ES-I3 (cell line): ENCODE data around the gene STOX1.
"Not testable (repeated sequence)": the region's sequence is repeated elsewhere in the genome, so short reads cannot be mapped to it uniquely, and the experiment has no call there.

Experiments used
- H3K36me3 ChIP-seq: 2 replicates; pipeline ENCODE4 v1.6.1; 2013; ENCODE audit warnings: mild to moderate bottlenecking, low read length, control low read depth, moderate library complexity; ENCODE audit not compliant: insufficient read depth
- H3K4me1 ChIP-seq: 2 replicates; pipeline ENCODE4 v1.6.1; 2013; ENCODE audit warnings: mild to moderate bottlenecking, control low read depth, low read length; ENCODE audit not compliant: insufficient read depth
- H3K9ac ChIP-seq: 2 replicates; pipeline ENCODE4 v1.6.1; 2013; ENCODE audit warnings: low read depth, mild to moderate bottlenecking, low read length, moderate library complexity
- H3K9me3 ChIP-seq: 2 replicates; pipeline ENCODE4 v1.6.1; 2013; ENCODE audit warnings: mild to moderate bottlenecking, low read length, moderate library complexity; ENCODE audit not compliant: control insufficient read depth, insufficient read depth

STOX1 gene

GRCh38 chr10:68826764-68827591, at the start of gene STOX1:
Gene STOX1, plus strand, starts transcription at chr10:68827531. Its CDS starts 93 bp downstream, at chr10:68827624.
- H3K9me3 ChIP-seq = no peaks in the 10 kb centered on the region
- no peaks in the 10 kb centered on the region for H3K4me1 ChIP-seq
- peak within 1 kb of the TSS; percentile 84 for H3K9ac ChIP-seq
- H3K36me3 ChIP-seq = no peaks in the 10 kb centered on the region

- no peaks in the 10 kb centered on the region for H3K9me3 ChIP-seq
- peaks cover 31% of the 10 kb centered on the region for H3K36me3 ChIP-seq
- no peak overlapping the region for H3K9ac ChIP-seq
- H3K4me1 ChIP-seq = no peaks in the 10 kb centered on the region
Measured at GRCh38 chr10:68781613-68782574, 45.4 kb upstream of the STOX1 start.

GRCh38 chr10:68784476-68784875, 42.9 kb upstream of the STOX1 start:
- Histone ChIP-seq H3K9me3 (no peaks in the 10 kb centered on the region), H3K9ac (no peak overlapping the region), H3K36me3 (peaks cover 32% of the 10 kb centered on the region), H3K4me1 (no peaks in the 10 kb centered on the region)

- H3K36me3 ChIP-seq = peaks cover 18% of the 10 kb centered on the region
- no peak overlapping the region for H3K9ac ChIP-seq
- H3K4me1 ChIP-seq = no peaks in the 10 kb centered on the region
- no peaks in the 10 kb centered on the region for H3K9me3 ChIP-seq
Measured at GRCh38 chr10:68787813-68788212, 39.5 kb upstream of the STOX1 start.

GRCh38 chr10:68790476-68790875, 36.9 kb upstream of the STOX1 start:
- Histone ChIP-seq H3K9ac (no peak overlapping the region), H3K36me3 (peaks cover 21% of the 10 kb centered on the region), H3K9me3 (no peaks in the 10 kb centered on the region), H3K4me1 (no peaks in the 10 kb centered on the region)

- no peaks in the 10 kb centered on the region for H3K9me3 ChIP-seq
- H3K9ac ChIP-seq = no peak overlapping the region
- peaks cover 16% of the 10 kb centered on the region for H3K36me3 ChIP-seq
- no peaks in the 10 kb centered on the region for H3K4me1 ChIP-seq
Measured at GRCh38 chr10:68792115-68792514, 35.2 kb upstream of the STOX1 start.

GRCh38 chr10:68795886-68796532, 31.3 kb upstream of the STOX1 start:
- Histone ChIP-seq H3K36me3 (peaks cover 13% of the 10 kb centered on the region), H3K9ac (no peak overlapping the region), H3K9me3 (no peaks in the 10 kb centered on the region)

GRCh38 chr10:68796605-68797004, 30.7 kb upstream of the STOX1 start:
- Histone ChIP-seq H3K36me3 (peaks cover 13% of the 10 kb centered on the region), H3K9ac (no peak overlapping the region), H3K4me1 (no peaks in the 10 kb centered on the region), H3K9me3 (no peaks in the 10 kb centered on the region)

More at GRCh38 chr10:68795886-68796532, 31.3 kb upstream of the STOX1 start:
- H3K4me1 ChIP-seq = no peaks in the 10 kb centered on the region

GRCh38 chr10:68800211-68800610, 27.1 kb upstream of the STOX1 start:
- peaks cover 7% of the 10 kb centered on the region; the same call in 1 of the 2 replicates for H3K36me3 ChIP-seq
- no peak overlapping the region for H3K9ac ChIP-seq
- H3K4me1 ChIP-seq = no peaks in the 10 kb centered on the region
- no peaks in the 10 kb centered on the region for H3K9me3 ChIP-seq

- no peaks in the 10 kb centered on the region for H3K36me3 ChIP-seq
- H3K9me3 ChIP-seq = no peaks in the 10 kb centered on the region
- no peaks in the 10 kb centered on the region for H3K4me1 ChIP-seq
- no peak overlapping the region for H3K9ac ChIP-seq
Measured at GRCh38 chr10:68804692-68805091, 22.6 kb upstream of the STOX1 start.

- H3K9ac ChIP-seq, H3K4me1 ChIP-seq, H3K36me3 ChIP-seq, H3K9me3 ChIP-seq: not testable (repeated sequence)
Measured at GRCh38 chr10:68810830-68811229, 16.5 kb upstream of the STOX1 start.

- Histone ChIP-seq H3K36me3 (no peaks in the 10 kb centered on the region), H3K9me3 (no peaks in the 10 kb centered on the region), H3K4me1 (peaks cover 5% of the 10 kb centered on the region; the same call in 1 of the 2 replicates), H3K9ac (no peak overlapping the region)
Measured at GRCh38 chr10:68811314-68812009, 15.9 kb upstream of the STOX1 start.

GRCh38 chr10:68812420-68812819, 14.9 kb upstream of the STOX1 start:
- Histone ChIP-seq H3K9ac (no peak overlapping the region), H3K4me1 (peaks cover 5% of the 10 kb centered on the region; the same call in 1 of the 2 replicates), H3K9me3 (no peaks in the 10 kb centered on the region), H3K36me3 (no peaks in the 10 kb centered on the region)

GRCh38 chr10:68813559-68813958, 13.8 kb upstream of the STOX1 start:
- peaks cover 5% of the 10 kb centered on the region; the same call in 1 of the 2 replicates for H3K4me1 ChIP-seq
- no peaks in the 10 kb centered on the region for H3K36me3 ChIP-seq
- no peaks in the 10 kb centered on the region for H3K9me3 ChIP-seq
- no peak overlapping the region for H3K9ac ChIP-seq
